Endothelial cell of umbilical vein (primary cell): Measurements from ENCODE around the gene GIMAP2.
A peak's percentile ranks its signal among the peaks of the same experiment; 100 is the strongest.

Experiments used
- CTCF ChIP-seq, 2 donors: IDR thresholded peaks; 1 replicate in 1 of 2; 2 replicates in 1 of 2; pipeline ENCODE4 v1.5.1; 2011; ENCODE audit warnings: low read length in 2 of 2, mild to moderate bottlenecking in 2 of 2, moderate library complexity in 2 of 2, control low read depth in 1 of 2, inconsistent platforms in 1 of 2, low read depth in 1 of 2; ENCODE audit not compliant: insufficient read depth in 1 of 2; ENCODE audit errors: extremely low read depth in 1 of 2
- EZH2 ChIP-seq: IDR thresholded peaks from 2 replicates; pipeline ENCODE4 v1.6.1; 2012; ENCODE audit warnings: borderline replicate concordance, low read depth, mild to moderate bottlenecking, moderate library complexity, low read length, inconsistent platforms; ENCODE audit not compliant: severe bottlenecking
- FOS ChIP-seq: IDR thresholded peaks from 2 replicates; pipeline ENCODE4 v1.6.1; 2011; ENCODE audit warnings: mild to moderate bottlenecking, low read length, moderate library complexity, borderline replicate concordance; ENCODE audit not compliant: insufficient read depth
- GATA2 ChIP-seq: IDR thresholded peaks from 2 replicates; pipeline ENCODE4 v1.7.0; 2011; ENCODE audit warnings: low read depth, mild to moderate bottlenecking, moderate library complexity, mixed read lengths, low read length; ENCODE audit not compliant: insufficient read length, insufficient read depth
- JUN ChIP-seq: IDR thresholded peaks from 2 replicates; pipeline ENCODE4 v1.6.1; 2011; ENCODE audit warnings: borderline replicate concordance, low read depth; ENCODE audit not compliant: insufficient read length, insufficient read depth
- MYC ChIP-seq: IDR thresholded peaks from one replicate; pipeline ENCODE4 v1.6.1; 2011; ENCODE audit warnings: mild to moderate bottlenecking, low read depth, low read length
- POLR2A ChIP-seq: IDR thresholded peaks from 2 replicates; pipeline ENCODE4 v1.6.1; 2012; ENCODE audit warnings: low read depth, mild to moderate bottlenecking, control low read depth, low read length
- POLR2AphosphoS5 ChIP-seq: IDR thresholded peaks from 2 replicates; pipeline ENCODE4 v1.6.1; 2012; ENCODE audit warnings: low read depth, mild to moderate bottlenecking, control low read depth, low read length, moderate library complexity; ENCODE audit not compliant: insufficient read depth
- TF ChIP-seq, protein P1 (sequence below): IDR thresholded peaks from 2 replicates; pipeline ENCODE4 v1.6.1; 2011; ENCODE audit not compliant: insufficient read depth, insufficient read length

DNA sequence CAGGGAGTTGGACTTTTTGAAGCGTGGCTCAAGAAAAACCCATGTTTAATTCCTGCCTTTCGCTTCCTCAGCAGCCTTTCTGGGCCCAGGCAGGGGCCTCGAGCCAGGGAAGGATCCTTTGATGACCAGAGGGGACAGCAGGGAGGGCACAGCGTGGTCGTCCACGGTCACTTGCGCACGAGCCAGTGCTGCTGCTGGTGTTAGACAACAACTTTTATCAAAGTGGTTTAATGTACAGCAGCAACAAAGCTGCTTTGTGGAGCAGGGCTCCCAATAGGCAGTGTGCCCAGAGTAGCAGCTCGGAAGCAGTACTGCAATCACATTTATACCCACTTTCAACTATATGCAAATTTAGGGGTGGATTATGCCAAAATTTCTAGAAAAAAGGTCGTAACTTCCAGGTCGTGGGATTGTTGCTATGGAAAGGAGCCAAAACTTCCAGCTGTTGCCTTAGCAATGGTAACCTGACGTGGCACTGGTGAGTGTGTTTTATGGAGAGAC, 37.0 kb downstream of the GIMAP2 start:
- TF ChIP-seq POLR2A, result peak; percentile 39
- TF ChIP-seq CTCF (IDR thresholded peaks at IDR 0.05; ENCODE audit: extremely low read depth in 1 of 2, insufficient read depth in 1 of 2, low read depth in 1 of 2, low read length in 2 of 2), result no peak
- no peak for TF ChIP-seq EZH2
- TF ChIP-seq, protein P1, sequence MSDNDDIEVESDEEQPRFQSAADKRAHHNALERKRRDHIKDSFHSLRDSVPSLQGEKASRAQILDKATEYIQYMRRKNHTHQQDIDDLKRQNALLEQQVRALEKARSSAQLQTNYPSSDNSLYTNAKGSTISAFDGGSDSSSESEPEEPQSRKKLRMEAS, result no peak
- no peak for TF ChIP-seq POLR2AphosphoS5
- no peak for TF ChIP-seq FOS
- no peak for TF ChIP-seq GATA2
- no peak for TF ChIP-seq JUN
- no peak for TF ChIP-seq MYC
